ENCODE measurements around the gene SMIM26. TPM values are rescaled to one million over a fixed set of nuclear protein-coding genes. Genes with fewer than 3 reads are reported as not detected.

The SMIM26 gene
- total and polyA plus RNA-seq, 9 of the 15 experiments (the other 6 are each of a cell fraction or from before 2014, with no cell fraction given): 46.9 to 186 (median 86.5) TPM

GRCh38 chr20:18587665-18588573, 20.7 kb downstream of the SMIM26 start, which contains the start of gene DTD1 (continued):
- TF ChIP-seq REST (IDR thresholded peaks at IDR 0.05; ENCODE audit: borderline replicate concordance) (no peak), REST (CRISPR knock-in tag; IDR thresholded peaks at IDR 0.05; ENCODE audit: low read depth) (no peak), ZFP30 (CRISPR knock-in tag; IDR thresholded peaks at IDR 0.05; ENCODE audit: borderline replicate concordance) (no peak), MTA3 (IDR thresholded peaks at IDR 0.05; ENCODE audit: borderline replicate concordance) (peak; percentile 58; the same call in 1 of the 2 replicates), PURB (CRISPR knock-in tag; IDR thresholded peaks at IDR 0.05; ENCODE audit: low read depth) (no peak), ZNF324 (CRISPR knock-in tag; IDR thresholded peaks at IDR 0.05) (no peak), ZNF121 (CRISPR knock-in tag; conservative IDR thresholded peaks at IDR 0.05) (no peak), GABPB2 (CRISPR knock-in tag; conservative IDR thresholded peaks at IDR 0.05) (no peak), NFE2 (IDR thresholded peaks at IDR 0.05; ENCODE audit: low read depth) (no peak), ELK1 (CRISPR knock-in tag; IDR thresholded peaks at IDR 0.05) (no peak), RCOR1 (IDR thresholded peaks at IDR 0.05; ENCODE audit: borderline replicate concordance in 1 of 2, low read depth in 2 of 2, low read length in 2 of 2) (peak in 1 of 2 experiments; percentile 5; a peak in 1 of 4 replicates), RB1 (IDR thresholded peaks at IDR 0.05; ENCODE audit: low read depth) (peak; percentile 67), PHF8 (IDR thresholded peaks at IDR 0.05; ENCODE audit: borderline replicate concordance, low read length) (peak; percentile 67; the same call in 1 of the 2 replicates), MECOM (CRISPR knock-in tag; IDR thresholded peaks at IDR 0.05) (no peak), ZNF444 (CRISPR knock-in tag; IDR thresholded peaks at IDR 0.05) (no peak), WHSC1 (IDR thresholded peaks at IDR 0.05; ENCODE audit: low read length) (no peak), GTF2B (IDR thresholded peaks at IDR 0.05; ENCODE audit: extremely low read depth, insufficient read length) (no peak), ZC3H4 (CRISPR knock-in tag; IDR thresholded peaks at IDR 0.05; ENCODE audit: borderline replicate concordance) (no peak), ZNF785 (CRISPR knock-in tag; IDR thresholded peaks at IDR 0.05) (no peak)
